Effector CD8-positive, alpha-beta T cell (primary cell): ENCODE results near the gene DET1.
"Not testable (repeated sequence)": the region's sequence is repeated elsewhere in the genome, so short reads cannot be mapped to it uniquely, and the experiment has no call there.

Source experiments
- DNase-seq: peaks from one replicate; lab custom pipeline; 2025; lab: John Stamatoyannopoulos, UW
- total RNA-seq, 4 experiments: gene quantifications; one replicate each; lab custom pipeline; 2026; lab: John Stamatoyannopoulos, UW

Gene DET1
- 0.39 to 3.4 (median 1.8) reads per million in 4 experiments for total RNA-seq

DNA sequence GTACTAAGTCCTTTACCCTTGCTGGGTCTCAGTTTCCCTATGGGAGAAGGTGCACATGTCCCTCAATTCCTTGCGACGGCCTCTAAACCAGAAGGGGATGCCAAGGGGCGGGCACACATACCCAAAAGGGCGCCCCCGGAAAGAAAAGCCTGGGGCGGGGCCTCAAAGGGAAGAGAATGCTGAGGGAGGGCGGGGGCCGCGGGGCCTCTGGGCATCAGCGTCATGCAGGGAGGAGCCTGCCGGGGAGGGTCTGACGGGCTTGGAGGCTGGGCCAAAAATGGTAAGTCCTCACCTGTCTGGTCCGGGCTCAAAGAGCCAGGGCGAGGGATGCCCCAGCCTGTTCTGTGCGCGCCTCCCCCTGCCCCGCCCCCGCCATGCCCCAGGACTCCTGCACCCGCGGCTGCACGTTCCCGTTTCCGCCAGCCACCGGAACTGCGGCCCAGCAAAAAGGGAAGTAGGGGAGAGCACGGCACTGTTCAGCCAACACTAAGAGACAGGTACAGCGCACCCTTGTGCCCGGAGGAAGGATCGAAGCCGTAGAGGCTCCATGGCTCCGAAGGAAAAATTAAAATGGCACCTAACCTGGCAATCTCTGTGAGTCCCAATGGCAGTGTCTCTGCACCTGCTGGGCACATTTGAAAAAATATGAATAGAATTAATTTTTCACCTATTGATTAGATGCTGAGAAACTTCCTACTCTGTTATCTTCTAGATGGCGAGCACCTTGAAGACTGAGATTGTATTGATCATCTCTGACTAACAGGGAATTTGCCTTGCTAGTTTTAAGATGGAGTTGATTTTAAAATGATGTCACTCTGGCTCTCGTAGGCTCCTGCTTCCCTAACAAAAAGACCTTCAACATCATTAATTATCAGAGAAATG lies at the start of gene DET1:
Gene DET1, minus strand, starts transcription at position 434 of the 882 bp plus-strand sequence. CDS start 14,976 bp downstream, outside the sequence.
- peak; percentile 98 for DNase-seq

DNA sequence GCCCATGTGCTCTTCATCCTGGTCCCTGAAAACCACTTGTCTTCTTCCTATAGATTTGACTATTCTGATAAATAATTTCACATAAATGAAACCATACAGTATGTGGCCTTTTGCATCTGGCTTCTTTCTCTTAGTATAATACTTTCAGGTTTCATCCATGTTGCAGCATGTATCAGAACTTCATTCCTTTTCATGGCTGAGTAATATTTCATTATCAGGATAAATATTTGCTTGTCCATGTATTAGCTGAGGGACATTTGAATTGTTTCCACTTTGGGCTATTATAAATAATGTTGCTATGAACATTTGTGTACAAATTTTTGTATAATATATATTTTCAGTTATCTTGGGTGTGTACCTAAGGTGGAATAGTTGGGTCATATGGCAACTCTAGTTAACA lies 44.9 kb upstream of the DET1 start:
- DNase-seq, result no peak

DNA sequence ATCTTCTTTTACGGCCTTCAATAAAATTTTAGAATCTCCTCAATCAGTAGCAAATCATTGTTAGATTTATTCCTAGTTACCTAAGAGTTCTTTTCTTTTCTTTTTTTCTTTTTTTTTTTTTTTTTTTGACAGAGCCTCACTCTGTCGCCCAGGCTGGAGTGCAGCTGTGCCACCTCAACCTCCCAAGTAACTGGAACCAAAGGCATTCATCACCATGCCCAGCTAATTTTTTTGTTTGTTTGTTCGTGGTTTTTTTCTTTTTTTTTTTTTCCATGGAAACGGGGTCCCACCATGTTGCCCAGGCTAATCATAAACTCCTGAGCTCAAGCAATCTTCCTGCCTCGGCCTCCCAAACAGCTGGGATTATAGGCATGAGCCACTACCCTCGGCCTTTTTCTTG lies 44.3 kb upstream of the DET1 start:
- no peak for DNase-seq

DNA sequence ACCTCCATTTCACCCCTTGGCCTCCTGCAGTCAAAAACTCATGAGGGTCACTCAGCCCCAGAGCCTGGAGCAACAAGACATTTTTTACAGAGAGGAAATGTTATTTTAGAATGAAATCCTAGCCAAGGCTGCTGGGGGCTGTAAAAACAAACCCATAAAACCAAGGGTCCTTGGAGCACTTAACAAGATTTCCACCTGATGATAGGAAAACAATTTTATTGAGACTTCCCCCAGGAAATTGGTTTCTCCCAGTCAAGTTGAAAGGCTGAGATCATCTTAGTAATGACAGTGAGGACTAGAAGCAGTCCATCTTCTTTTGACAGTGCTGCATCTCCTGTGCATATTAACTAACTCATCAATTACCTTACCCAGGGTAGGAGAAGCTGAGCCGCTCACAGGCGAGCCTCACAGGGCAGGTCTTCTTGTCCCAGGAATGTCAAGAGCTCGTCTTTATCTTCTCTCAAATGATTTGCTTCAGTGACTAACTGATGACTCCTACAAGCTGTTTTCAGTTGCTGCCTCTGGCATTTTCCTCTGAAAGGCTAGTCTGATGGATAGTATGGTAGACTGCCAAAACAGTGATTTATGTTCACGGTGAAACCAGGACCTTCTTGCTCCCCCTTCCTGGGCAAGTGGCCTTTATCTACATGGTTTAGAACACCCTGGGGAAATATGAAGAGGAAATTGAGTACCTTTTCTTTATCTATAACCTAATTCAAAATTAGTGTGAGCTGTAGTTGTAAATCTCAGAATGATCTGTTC lies 40.1 kb upstream of the DET1 start:
- DNase-seq, result no peak

DNA sequence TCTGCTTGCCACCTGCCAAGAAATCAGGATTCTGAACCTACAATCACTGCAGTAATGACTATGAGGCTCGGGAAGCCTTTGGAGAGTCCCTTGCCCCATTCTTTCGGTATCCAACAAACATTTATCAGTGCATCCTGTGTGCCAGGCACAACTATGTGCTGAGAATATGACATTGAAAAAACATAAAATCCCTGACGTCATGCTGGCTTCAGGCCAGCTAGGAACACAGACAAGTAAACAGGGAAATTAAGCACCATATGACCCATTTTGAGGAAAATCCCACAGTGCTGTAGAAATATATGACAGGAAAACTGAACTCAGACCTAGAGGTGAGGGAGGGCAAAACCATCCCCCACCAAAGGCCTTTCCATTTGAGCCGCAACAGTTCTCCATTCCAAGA lies 34.1 kb upstream of the DET1 start:
- DNase-seq, result no peak

DNA sequence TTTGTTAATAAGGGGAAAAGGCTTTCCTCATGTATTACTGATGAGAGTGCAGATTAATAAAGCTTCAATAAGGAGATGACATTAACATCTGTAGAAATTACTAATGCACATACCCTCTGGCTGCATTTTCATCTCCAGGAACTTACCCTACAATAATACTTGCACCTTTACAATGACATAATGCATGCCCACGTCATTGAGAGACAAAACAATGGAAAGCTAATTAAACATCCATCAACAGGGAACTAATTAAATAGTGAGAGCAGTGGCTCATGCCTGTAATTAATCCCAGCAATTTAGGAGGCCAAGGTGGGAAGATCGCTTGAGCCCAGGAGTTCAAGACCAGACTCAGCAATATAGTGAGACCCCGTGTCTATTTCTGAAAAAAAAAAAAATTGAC lies 32.8 kb upstream of the DET1 start:
- DNase-seq, result no peak

GRCh38 chr15:88574655-88575054 lies 28.2 kb upstream of the DET1 start:
- no peak for DNase-seq

DNA sequence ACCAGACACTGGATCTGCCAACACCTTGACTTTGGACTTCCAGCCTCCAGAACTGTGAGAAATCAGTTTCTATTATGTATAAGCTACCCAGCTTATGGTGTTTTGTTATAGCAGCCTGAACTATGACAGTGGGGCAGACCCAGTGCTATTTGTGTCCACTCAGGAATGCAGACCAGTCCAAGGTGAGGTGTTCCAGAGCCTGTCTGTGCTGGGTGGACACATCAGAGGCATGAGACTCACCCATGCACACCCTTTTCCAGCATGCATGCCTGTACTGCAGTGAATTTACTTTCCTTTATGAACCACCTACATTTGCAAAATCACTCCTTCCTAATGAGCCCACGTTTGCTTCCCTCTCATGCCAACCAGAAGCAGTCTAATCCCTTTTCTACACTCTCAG lies 27.6 kb upstream of the DET1 start:
- DNase-seq, result no peak

DNA sequence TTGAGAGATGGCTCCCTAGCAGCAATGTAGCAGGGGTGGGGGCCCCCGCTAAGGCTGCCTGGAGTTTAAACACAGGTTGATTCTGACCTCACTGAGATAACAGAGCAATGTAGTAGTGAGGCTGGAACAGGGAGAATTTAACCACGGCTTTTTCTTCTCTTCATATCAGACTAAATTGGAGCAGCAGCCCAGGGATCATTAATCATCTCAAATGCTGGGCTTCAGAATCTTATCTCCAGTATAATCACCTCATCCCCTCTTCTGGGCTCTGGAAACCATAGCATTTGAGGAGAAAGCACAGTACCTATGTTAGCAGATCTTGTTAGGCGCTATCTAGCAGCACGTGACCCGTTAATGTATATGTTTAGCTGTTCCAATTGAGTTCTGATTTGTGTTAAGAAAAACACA lies 25.4 kb upstream of the DET1 start:
- DNase-seq, result no peak

DNA sequence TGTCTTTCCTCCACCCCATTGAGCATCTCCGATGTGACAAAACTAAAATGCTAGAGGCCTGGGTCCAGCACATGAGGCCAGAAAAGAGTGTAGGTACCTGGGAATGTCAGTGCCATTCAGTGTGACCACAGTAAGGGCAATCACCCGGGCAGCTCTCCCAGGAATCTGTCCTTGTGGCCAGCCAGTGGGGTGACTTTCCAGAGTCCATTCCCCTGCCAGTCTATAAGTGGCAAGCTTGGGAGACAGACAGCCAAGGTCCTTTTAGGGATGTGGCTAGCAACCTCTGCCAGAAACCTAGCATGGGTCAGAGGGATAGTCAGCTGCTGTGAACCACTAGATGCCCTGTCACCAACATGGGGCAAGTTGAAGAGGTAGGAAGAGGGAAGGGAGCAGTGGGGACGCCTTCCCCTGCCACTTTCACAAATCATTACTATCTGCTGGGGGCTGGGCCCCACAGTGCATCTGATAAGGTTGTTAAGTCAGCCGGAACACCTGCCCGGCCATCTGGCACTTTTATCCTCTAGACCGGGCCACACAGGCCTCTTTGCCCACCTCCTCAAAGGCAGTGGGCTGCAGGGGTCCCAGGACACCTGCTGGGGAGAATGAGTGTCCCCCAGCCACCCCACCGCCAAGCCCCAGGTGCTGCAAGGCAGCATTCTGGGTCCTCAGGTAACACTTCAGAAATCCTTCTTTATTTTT lies 24.8 kb upstream of the DET1 start:
- no peak for DNase-seq

- DNase-seq, result no peak
Observed at GRCh38 chr15:88568589-88568988, 22.1 kb upstream of the DET1 start.

DNA sequence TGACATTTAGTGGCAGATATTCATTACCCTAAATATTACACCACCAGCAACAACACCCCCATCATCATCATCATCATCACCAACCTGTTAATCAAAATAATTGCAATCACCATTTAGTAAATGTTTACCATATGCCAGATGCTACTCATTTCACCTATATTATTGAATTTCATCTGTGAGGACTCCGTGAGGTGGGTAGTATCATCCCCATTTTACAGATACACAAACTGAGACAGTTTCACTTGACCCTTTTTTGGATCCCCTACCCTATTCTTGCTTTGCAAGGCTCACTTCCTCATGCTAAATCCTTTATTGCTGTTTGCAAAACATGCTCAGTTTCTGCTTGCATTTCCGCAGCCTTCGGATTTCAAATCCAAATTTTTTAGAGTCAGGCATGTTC lies 18.3 kb upstream of the DET1 start:
- DNase-seq, result no peak

DNA sequence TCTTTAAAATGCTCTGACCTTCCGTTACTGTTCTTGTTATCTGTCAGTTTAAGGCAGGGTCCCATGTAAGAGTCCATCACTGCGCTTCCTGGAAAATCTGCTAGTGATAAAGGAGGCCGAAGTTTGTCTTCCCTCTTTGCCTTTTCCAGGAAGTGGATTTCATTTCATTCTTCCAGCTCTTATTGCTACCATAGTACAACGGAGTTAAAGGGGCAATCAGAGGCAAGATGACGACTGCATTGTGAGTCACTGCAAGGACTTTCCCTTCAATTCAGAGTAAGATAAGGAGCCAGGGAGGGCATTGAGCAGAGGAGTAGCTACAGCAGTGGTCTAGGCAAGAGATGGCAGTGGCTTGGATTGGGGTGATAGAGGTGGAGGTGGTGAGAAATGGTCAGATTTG lies 17.2 kb upstream of the DET1 start:
- DNase-seq, result no peak

GRCh38 chr15:88559565-88559964 lies 13.1 kb upstream of the DET1 start:
- not testable (repeated sequence) for DNase-seq

- not testable (repeated sequence) for DNase-seq
Observed at GRCh38 chr15:88558026-88558425, 11.5 kb upstream of the DET1 start.

DNA sequence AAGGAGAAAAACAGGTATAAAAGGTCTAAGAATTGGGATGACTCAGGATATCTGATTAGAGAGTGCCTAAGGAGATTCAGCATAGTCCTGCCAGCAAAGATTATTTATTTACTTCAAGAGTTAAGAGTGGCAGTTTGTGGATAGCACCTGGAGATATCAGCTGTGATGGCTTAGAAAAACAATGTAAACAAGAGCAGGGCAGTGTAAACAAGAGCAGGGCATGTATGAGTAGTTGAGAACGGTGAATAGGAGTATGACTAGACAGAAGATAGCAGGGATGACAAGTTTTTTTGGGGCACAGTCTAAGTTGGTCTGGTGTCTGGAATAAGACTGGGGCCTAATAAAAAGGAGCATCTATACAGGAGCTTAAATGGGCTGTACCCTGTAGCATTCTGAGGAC lies 1.5 kb upstream of the DET1 start:
- not testable (repeated sequence) for DNase-seq

GRCh38 chr15:88545578-88546247 lies 768 bp downstream of the DET1 start:
- DNase-seq, result not testable (repeated sequence)

- DNase-seq, result no peak
Observed at GRCh38 chr15:88543065-88543776, 3.3 kb downstream of the DET1 start.

DNA sequence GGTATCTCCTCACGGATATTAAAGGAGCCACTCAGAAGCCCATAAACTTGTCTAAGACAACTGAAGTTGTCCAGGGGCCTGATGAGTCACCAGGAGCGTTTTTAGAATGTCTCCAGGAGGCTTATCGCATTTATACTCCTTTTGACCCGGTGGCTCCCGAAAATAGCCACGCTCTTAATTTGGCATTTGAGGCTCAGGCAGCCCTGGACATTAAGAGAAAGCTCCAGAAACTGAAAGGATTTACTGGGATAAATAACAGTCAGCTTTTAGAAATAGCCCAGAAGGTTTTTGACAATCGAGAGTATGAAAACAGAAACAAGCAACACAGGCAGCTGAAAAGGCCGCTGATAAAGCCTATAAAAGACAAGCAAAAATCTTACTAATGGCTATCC lies 4.1 kb downstream of the DET1 start:
- no peak for DNase-seq

GRCh38 chr15:88541709-88542341 lies 4.7 kb downstream of the DET1 start:
- DNase-seq, result no peak

DNA sequence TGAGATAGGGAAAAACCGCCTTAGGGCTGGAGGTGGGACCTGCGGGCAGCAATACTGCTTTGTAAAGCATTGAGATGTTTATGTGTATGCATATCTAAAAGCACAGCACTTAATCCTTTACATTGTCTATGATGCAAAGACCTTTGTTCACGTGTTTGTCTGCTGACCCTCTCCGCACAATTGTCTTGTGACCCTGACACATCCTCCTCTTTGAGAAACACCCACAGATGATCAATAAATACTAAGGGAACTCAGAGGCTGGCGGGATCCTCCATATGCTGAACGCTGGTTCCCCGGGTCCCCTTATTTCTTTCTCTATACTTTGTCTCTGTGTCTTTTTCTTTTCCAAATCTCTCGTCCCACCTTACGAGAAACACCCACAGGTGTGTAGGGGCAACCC lies 5.4 kb downstream of the DET1 start:
- DNase-seq, result not testable (repeated sequence)
